Right atrium auricular region (tissue), 2 donors: ENCODE results near the gene CAMK2N1. TPM values are rescaled to one million over a fixed set of nuclear protein-coding genes. Genes with fewer than 3 reads are reported as not detected.

Source experiments
- DNase-seq: peaks from one replicate; pipeline ENCODE4 v3.0.0-alpha.2; 2019; ENCODE audit warnings: low spot score
- H3K27ac ChIP-seq, 2 donors: fragments of 200-600 bp; sonication (generic); 1 replicate in 1 of 2; 2 replicates in 1 of 2; pipeline ENCODE4 v1.5.1; 2016 to 2019
- H3K27me3 ChIP-seq, 2 donors: fragments of 200-600 bp; sonication (generic); one replicate each; pipeline versions ENCODE4 v1.5.1 to v1.6.0; 2017 to 2019
- H3K36me3 ChIP-seq: fragments of 200-600 bp; sonication (generic); one replicate; pipeline ENCODE4 v1.5.1; 2016
- H3K4me1 ChIP-seq, 2 donors: fragments of 200-600 bp; sonication (generic); one replicate each; pipeline versions ENCODE4 v1.5.1 to v1.6.0; 2017 to 2019
- H3K4me3 ChIP-seq, 2 donors: fragments of 200-600 bp; sonication (generic); 1 replicate in 1 of 2; 2 replicates in 1 of 2; pipeline ENCODE4 v1.5.1; 2017 to 2019; ENCODE audit warnings: mild to moderate bottlenecking in 1 of 2, moderate library complexity in 1 of 2
- H3K9me3 ChIP-seq, 2 donors: fragments of 200-600 bp; sonication (generic); one replicate each; pipeline ENCODE4 v1.5.1; 2019
- total RNA-seq, 2 donors: library from RNA; depleted of rRNA; stranded (reverse); fragments of >200 nt; gene quantifications; one replicate each; pipeline ENCODE4 v1.1.0, GENCODE V29; 2016
- TF ChIP-seq, protein P1 (sequence below), 2 donors: fragments of 200-600 bp; sonication (generic); IDR thresholded peaks; one replicate each; pipeline ENCODE4 v1.5.1; 2019; ENCODE audit warnings: antibody characterized with exemption in 2 of 2

Gene CAMK2N1
- total RNA-seq, 2 donors from 2014 or later, result 5.3 to 13.4 TPM

GRCh38 chr1:20432891-20433290 is 53.1 kb downstream of the CAMK2N1 start:
- DNase-seq, result no peak
- no peaks in the 10 kb centered on the region for H3K36me3 ChIP-seq
- no peaks in the 10 kb centered on the region for H3K27me3 ChIP-seq
- H3K4me3 ChIP-seq, result no peak overlapping the region
- H3K4me1 ChIP-seq, result no peaks in the 10 kb centered on the region
- TF ChIP-seq, protein P1, sequence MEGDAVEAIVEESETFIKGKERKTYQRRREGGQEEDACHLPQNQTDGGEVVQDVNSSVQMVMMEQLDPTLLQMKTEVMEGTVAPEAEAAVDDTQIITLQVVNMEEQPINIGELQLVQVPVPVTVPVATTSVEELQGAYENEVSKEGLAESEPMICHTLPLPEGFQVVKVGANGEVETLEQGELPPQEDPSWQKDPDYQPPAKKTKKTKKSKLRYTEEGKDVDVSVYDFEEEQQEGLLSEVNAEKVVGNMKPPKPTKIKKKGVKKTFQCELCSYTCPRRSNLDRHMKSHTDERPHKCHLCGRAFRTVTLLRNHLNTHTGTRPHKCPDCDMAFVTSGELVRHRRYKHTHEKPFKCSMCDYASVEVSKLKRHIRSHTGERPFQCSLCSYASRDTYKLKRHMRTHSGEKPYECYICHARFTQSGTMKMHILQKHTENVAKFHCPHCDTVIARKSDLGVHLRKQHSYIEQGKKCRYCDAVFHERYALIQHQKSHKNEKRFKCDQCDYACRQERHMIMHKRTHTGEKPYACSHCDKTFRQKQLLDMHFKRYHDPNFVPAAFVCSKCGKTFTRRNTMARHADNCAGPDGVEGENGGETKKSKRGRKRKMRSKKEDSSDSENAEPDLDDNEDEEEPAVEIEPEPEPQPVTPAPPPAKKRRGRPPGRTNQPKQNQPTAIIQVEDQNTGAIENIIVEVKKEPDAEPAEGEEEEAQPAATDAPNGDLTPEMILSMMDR (IDR thresholded peaks at IDR 0.05), result no peak
- H3K9me3 ChIP-seq, result no peaks in the 10 kb centered on the region
- H3K27ac ChIP-seq, result no peak overlapping the region

Other genes with a start within 250 kb of the CAMK2N1 start
- under 1 TPM; 0.22 to 0.43 TPM for gene VWA5B1, start 195.3 kb downstream of the CAMK2N1 start, total RNA-seq
- gene MUL1, start 21.9 kb upstream of the CAMK2N1 start, total RNA-seq, result 10 to 100 TPM; 37.3 to 47.8 TPM
- gene FAM43B, start 66.4 kb upstream of the CAMK2N1 start, total RNA-seq, result 1 to 10 TPM; 1.4 to 1.7 TPM
- gene CDA, start 102.9 kb upstream of the CAMK2N1 start, total RNA-seq, result 1 to 10 TPM; 1.3 to 6.6 TPM
- 100 to 1,000 TPM; 173 to 174 TPM for gene PINK1, start 147.2 kb upstream of the CAMK2N1 start, total RNA-seq
- gene DDOST, start 175.2 kb upstream of the CAMK2N1 start, total RNA-seq, result 100 to 1,000 TPM; 147 to 152 TPM
- 1 to 10 TPM; 2.6 to 6.0 TPM for gene KIF17, start 231.8 kb upstream of the CAMK2N1 start, total RNA-seq
- gene SH2D5, start 246.5 kb upstream of the CAMK2N1 start, total RNA-seq, result under 1 TPM in 1 of 2 donors, not detected in 1; 0.63 TPM